Right renal cortex interstitium (tissue), 3 donors: ENCODE data around the gene DPP4. TPM values are rescaled to one million over a fixed set of nuclear protein-coding genes. Genes with fewer than 3 reads are reported as not detected.
"Not testable (repeated sequence)": the region's sequence is repeated elsewhere in the genome, so short reads cannot be mapped to it uniquely, and the experiment has no call there.

ENCODE experiments used
- DNase-seq, 3 donors: peaks; one replicate each; pipeline ENCODE4 v3.0.0-alpha.2; 2013; ENCODE audit warnings: low read depth in 3 of 3, low spot score in 2 of 3
- polyA plus RNA-seq, 3 donors: library from polyadenylated mRNA; unstranded; fragments of 120-200 nt; gene quantifications; one replicate each; pipeline ENCODE4 v1.2.1, GENCODE V29; 2013; ENCODE audit not compliant: insufficient read length in 3 of 3

Gene DPP4
- polyA plus RNA-seq, 3 donors = 139 to 156 (median 151) TPM

GRCh38 chr2:162060532-162060931, 13.5 kb downstream of the DPP4 start:
- DNase-seq = no peak

GRCh38 chr2:162058973-162059668, 14.9 kb downstream of the DPP4 start:
- no peak for DNase-seq

GRCh38 chr2:162057426-162057825, 16.6 kb downstream of the DPP4 start:
- no peak for DNase-seq

GRCh38 chr2:162056796-162057399, 17.1 kb downstream of the DPP4 start:
- no peak for DNase-seq

DNA sequence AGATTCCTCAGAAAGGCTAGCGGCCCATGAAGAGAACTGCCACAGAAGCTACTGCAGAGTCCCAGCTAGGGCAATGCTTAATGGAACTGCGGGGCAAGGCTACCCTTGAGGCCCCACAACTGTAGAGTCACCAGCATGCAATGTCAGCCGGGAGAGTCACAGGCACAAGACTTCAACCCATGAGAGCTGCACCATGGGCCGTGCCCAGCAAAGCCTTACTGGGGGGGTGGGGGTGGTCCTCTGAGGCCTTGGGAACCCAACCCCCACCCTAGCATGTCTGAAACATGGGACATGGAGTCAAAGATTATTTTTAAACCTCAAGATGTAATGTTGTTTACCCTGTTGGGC, 20.2 kb downstream of the DPP4 start:
- no peak for DNase-seq

DNA sequence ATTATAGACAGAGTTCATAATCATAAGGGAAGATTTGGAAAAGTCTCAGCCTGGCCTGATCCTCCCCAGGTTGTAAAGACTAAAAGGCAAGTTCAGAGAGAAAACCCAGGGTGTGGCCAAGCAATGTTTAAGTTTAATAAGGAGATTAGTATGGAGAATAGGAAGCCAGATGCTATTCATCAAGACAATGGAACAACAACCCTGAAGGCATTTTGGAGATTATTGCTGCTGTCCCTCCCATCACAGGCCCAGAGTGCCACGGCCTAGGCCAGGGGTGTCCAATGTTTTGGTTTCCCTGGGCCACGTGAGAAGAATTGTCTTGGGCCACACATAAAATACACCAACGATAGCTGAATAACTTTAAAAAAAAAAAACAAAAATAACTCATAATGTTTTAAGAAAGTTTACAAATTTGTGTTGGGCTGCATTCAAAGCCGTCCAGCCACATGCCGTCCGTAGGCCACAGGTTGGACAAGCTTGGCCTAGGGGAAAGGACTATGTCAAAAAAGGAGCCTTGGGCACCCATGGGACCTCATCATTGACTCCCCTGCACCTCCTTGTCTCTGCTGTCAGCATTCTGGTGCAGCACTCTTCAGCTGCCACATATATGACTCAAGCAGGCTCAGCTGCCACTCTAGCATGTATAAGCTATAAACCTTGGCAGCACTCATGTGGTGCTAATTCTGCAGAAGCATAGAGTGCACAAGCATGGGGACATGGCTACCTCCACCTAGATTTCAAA, 20.8 kb downstream of the DPP4 start:
- DNase-seq = no peak

- no peak for DNase-seq
These were observed 23.5 kb downstream of the DPP4 start for GRCh38 chr2:162050513-162050961.

- not testable (repeated sequence) for DNase-seq
These were observed 24.9 kb downstream of the DPP4 start for GRCh38 chr2:162049089-162049488.

GRCh38 chr2:162044586-162044985, 29.4 kb downstream of the DPP4 start:
- DNase-seq = no peak

GRCh38 chr2:162043132-162043531, 30.9 kb downstream of the DPP4 start:
- no peak for DNase-seq

- no peak for DNase-seq
These were observed 32.5 kb downstream of the DPP4 start for GRCh38 chr2:162041485-162041884.

DNA sequence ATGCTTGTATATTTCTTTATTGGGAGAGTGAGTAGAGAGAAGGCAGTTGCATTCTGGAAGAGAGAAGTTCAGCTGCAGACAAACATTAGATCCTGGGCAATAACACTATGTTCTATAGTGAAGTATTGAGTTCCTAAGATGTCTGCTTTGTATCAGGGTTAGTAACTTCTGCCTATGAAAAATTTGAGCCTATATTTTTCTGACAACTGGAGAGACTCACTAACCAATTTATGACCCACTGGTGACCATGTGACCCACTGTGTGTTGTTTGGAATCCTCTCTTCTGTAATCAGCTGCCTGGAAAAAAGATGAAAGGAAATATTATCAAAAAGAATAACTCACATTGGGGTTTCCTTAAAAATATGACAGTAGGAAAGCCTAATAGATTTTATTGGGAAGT, 35.3 kb downstream of the DPP4 start:
- DNase-seq = no peak

- no peak for DNase-seq
These were observed 36.1 kb downstream of the DPP4 start for GRCh38 chr2:162037886-162038285.

- no peak for DNase-seq
These were observed 36.8 kb downstream of the DPP4 start for GRCh38 chr2:162037028-162037795.

DNA sequence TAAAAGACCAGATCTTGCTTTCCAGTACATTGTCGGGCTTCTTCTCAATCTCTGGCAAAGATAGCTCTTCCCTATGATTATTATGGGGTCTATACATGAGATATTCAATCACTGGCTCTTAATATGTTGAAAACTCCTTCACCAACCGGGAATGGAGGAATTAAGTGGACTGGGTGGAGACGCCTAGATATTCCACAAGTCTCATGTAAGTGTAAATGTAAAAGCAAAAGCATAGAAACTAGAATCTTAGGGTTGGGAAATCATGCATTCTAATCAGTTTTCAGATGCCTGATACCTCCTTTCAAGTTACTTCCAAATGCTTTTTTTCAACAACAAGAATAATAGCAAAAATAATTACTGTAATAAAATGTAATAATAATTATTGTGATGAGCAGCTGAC, 38.0 kb downstream of the DPP4 start:
- no peak for DNase-seq

GRCh38 chr2:162030363-162031190, 43.4 kb downstream of the DPP4 start:
- DNase-seq = no peak

GRCh38 chr2:162029287-162029901, 44.6 kb downstream of the DPP4 start:
- peak in 1 of 3 donors; percentile 21 for DNase-seq

DNA sequence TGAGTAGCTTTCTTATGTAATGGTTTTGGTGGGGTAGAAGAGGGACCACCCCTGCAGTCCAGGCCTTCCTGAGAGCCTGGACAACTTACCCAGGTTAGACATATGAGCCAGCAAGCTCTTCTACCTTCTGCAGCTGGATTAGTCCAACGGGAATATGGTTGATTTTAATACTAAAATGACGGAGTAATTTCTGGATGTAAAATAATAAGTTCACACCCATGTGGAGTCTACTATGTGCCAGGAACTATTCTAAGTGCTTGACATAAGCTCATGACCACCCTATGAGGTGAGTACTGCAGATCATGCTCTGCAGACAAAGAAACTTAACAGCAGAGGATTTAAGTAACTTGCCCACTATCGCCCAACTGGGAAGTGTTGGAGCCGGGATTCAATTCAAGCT, 45.5 kb downstream of the DPP4 start:
- DNase-seq = no peak

GRCh38 chr2:162025121-162025911, 48.7 kb downstream of the DPP4 start:
- DNase-seq = no peak
